Bronchial epithelial cell (primary cell): ENCODE results near the gene PPP6R3. TPM values are rescaled to one million over a fixed set of nuclear protein-coding genes. Genes with fewer than 3 reads are reported as not detected.
A peak's percentile ranks its signal among the peaks of the same experiment; 100 is the strongest.

Experiments
- DNase-seq: peaks from one replicate; pipeline ENCODE4 v3.0.0-alpha.2; 2010; ENCODE audit warnings: low read depth
- FAIRE-seq: peaks from 2 replicates; lab custom pipeline; 2011; peaks lifted over from hg19 to GRCh38; lab: Jason Lieb, UNC
- H3K27me3 ChIP-seq: 2 replicates; pipeline ENCODE4 v1.5.1; 2011; ENCODE audit warnings: low read length; ENCODE audit not compliant: control insufficient read depth, insufficient read depth
- H3K36me3 ChIP-seq: 2 replicates; pipeline ENCODE4 v1.5.1; 2011; ENCODE audit warnings: low read length; ENCODE audit not compliant: control insufficient read depth, insufficient read depth
- H3K4me3 ChIP-seq: 2 replicates; pipeline ENCODE4 v1.5.1; 2011; ENCODE audit warnings: mild to moderate bottlenecking, low read depth, low read length, control low read depth
- total RNA-seq: library from RNA; depleted of rRNA; stranded (reverse); fragments of >200 nt; gene quantifications from 2 replicates; pipeline ENCODE4 v1.2.1, GENCODE V29; 2014
- TF ChIP-seq, protein P1 (sequence below): IDR thresholded peaks from 2 replicates; pipeline ENCODE4 v1.5.1; 2011; ENCODE audit warnings: mild to moderate bottlenecking, moderate library complexity, low read length, control low read depth, inconsistent platforms; ENCODE audit not compliant: insufficient read depth, severe bottlenecking

PPP6R3 gene
- total RNA-seq, 1 donor from 2014 or later: 93.5 TPM

- H3K4me3 ChIP-seq: no peak overlapping the region
- FAIRE-seq (no peak), DNase-seq (no peak)
- H3K27me3 ChIP-seq: no peaks in the 10 kb centered on the region
- H3K36me3 ChIP-seq: peaks cover 20% of the 10 kb centered on the region
- TF ChIP-seq, protein P1, sequence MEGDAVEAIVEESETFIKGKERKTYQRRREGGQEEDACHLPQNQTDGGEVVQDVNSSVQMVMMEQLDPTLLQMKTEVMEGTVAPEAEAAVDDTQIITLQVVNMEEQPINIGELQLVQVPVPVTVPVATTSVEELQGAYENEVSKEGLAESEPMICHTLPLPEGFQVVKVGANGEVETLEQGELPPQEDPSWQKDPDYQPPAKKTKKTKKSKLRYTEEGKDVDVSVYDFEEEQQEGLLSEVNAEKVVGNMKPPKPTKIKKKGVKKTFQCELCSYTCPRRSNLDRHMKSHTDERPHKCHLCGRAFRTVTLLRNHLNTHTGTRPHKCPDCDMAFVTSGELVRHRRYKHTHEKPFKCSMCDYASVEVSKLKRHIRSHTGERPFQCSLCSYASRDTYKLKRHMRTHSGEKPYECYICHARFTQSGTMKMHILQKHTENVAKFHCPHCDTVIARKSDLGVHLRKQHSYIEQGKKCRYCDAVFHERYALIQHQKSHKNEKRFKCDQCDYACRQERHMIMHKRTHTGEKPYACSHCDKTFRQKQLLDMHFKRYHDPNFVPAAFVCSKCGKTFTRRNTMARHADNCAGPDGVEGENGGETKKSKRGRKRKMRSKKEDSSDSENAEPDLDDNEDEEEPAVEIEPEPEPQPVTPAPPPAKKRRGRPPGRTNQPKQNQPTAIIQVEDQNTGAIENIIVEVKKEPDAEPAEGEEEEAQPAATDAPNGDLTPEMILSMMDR: no peak
Observed at GRCh38 chr11:68527585-68527984, 67.0 kb downstream of the PPP6R3 start.

GRCh38 chr11:68528630-68529029 lies 68.1 kb downstream of the PPP6R3 start:
- DNase-seq (no peak), FAIRE-seq (no peak)
- no peak overlapping the region for H3K4me3 ChIP-seq
- TF ChIP-seq, protein P1: no peak
- no peaks in the 10 kb centered on the region for H3K27me3 ChIP-seq
- peaks cover 18% of the 10 kb centered on the region for H3K36me3 ChIP-seq

GRCh38 chr11:68531129-68531693 lies 70.7 kb downstream of the PPP6R3 start:
- FAIRE-seq: no peak
- Histone ChIP-seq H3K4me3 (no peak overlapping the region), H3K36me3 (peaks cover 13% of the 10 kb centered on the region), H3K27me3 (no peaks in the 10 kb centered on the region)
- TF ChIP-seq, protein P1: no peak
- DNase-seq: no peak

DNA sequence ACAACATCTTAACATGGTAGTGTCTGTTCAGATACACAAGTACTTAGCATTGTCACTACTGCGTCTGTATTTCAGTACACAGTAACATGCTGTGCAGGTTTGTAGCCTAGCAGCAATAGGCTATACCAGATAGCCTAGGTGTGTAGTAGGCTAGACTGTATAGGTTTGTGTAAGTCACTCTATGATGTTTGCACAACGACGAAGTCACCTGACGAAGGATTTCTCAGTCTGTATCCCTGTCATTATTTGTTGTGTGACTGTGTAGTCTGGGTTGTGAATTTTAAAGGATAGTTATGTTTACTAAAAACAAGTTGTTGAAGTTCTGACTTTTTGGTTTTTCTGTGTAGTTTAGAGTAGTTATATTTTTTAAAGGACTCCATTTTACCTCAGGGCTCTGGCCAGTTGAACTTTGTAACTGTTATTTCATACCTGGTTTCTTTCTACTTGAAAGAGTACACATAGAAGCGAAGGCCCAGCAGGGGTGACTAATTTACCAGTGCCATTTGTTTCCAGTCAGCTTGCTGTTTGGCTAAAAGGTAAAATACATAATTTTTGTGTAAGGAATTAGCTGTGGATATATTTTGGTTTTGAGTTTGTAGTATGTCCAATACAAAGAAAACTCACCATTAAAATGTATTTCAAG lies 72.3 kb downstream of the PPP6R3 start:
- no peak for FAIRE-seq

DNA sequence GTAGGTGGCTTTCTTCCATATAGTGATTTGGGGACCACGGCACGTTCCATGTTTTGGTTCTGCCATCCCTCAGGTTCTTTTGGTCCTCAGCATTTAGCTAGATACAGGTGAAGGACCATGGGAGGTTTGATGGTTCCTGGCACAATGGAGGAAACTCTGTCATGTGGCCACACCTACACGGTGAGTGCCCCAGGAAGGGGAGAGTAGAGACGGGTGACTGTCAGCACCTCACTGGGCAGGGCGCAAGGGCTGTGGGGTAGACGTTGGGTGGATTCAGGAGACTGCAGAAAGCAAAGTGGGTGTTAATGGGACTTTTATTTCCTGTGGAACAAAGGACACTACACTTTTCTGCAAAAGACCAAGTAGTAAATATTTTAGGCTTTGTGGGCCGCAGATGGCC lies 73.4 kb downstream of the PPP6R3 start:
- TF ChIP-seq, protein P1: no peak
- Histone ChIP-seq H3K4me3 (no peak overlapping the region), H3K27me3 (no peaks in the 10 kb centered on the region), H3K36me3 (peaks cover 3% of the 10 kb centered on the region)
- FAIRE-seq (no peak), DNase-seq (no peak)

More for the DNA sequence above, 72.3 kb downstream of the PPP6R3 start:
- TF ChIP-seq, protein P1: no peak
- Histone ChIP-seq H3K4me3 (no peak overlapping the region), H3K36me3 (peaks cover 5% of the 10 kb centered on the region), H3K27me3 (no peaks in the 10 kb centered on the region)
- DNase-seq: peak; percentile 27
